ENCODE data around the gene MPZL2. TPM values are rescaled to one million over a fixed set of nuclear protein-coding genes. Genes with fewer than 3 reads are reported as not detected.

MPZL2 gene
- total RNA-seq, 1 donor from 2014 or later, result not detected

DNA sequence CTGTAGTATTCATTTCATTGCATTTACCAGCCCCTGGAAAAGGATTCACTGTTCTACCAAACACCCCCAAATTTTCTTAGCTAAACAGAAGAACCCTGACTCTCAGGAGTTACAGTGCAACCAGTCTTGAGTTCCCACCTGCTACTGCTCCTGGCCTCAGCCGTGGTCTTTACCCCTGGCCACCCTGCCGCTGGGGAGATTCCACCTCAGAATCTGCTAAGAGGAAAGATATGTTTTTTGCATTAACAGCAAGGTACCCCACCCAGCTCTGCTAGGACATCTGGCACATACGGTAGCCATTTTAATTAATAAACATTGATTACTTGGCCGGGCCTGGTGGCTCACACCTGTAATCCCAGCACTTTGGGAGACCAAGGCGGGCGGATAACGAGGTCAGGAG lies 48.3 kb downstream of the MPZL2 start:
- Mint-ChIP-seq H3K4me1 (peaks cover 8% of the 10 kb centered on the region), H3K27me3 (ENCODE audit: low read depth) (peaks cover 74% of the 10 kb centered on the region), H3K36me3 (ENCODE audit: low read depth) (no peaks in the 10 kb centered on the region), H3K9me3 (peaks cover 4% of the 10 kb centered on the region), H3K27ac (ENCODE audit: unreplicated experiment) (no peak overlapping the region), H3K4me3 (no peak overlapping the region)
- DNase-seq (ENCODE audit: low read depth, low spot score), result no peak
- no peak for TF ChIP-seq CTCF (conservative IDR thresholded peaks at IDR 0.05)

- Mint-ChIP-seq H3K4me1 (peaks cover 11% of the 10 kb centered on the region), H3K36me3 (ENCODE audit: low read depth) (no peaks in the 10 kb centered on the region), H3K4me3 (no peak overlapping the region), H3K27ac (ENCODE audit: unreplicated experiment) (no peak overlapping the region), H3K9me3 (peaks cover 4% of the 10 kb centered on the region), H3K27me3 (ENCODE audit: low read depth) (peaks cover 77% of the 10 kb centered on the region)
- no peak for TF ChIP-seq CTCF (conservative IDR thresholded peaks at IDR 0.05)
- no peak for DNase-seq (ENCODE audit: low read depth, low spot score)
These were observed 48.8 kb downstream of the MPZL2 start for GRCh38 chr11:118215262-118215661.

GRCh38 chr11:118214210-118214914 lies 49.7 kb downstream of the MPZL2 start:
- Mint-ChIP-seq H3K4me3 (no peak overlapping the region), H3K9me3 (peaks cover 4% of the 10 kb centered on the region), H3K27ac (ENCODE audit: unreplicated experiment) (no peak overlapping the region), H3K4me1 (peaks cover 11% of the 10 kb centered on the region), H3K27me3 (ENCODE audit: low read depth) (peaks cover 72% of the 10 kb centered on the region), H3K36me3 (ENCODE audit: low read depth) (no peaks in the 10 kb centered on the region)
- no peak for DNase-seq (ENCODE audit: low read depth, low spot score)
- no peak for TF ChIP-seq CTCF (conservative IDR thresholded peaks at IDR 0.05)

- Mint-ChIP-seq H3K27me3 (ENCODE audit: low read depth) (peaks cover 72% of the 10 kb centered on the region), H3K27ac (ENCODE audit: unreplicated experiment) (no peak overlapping the region), H3K36me3 (ENCODE audit: low read depth) (no peaks in the 10 kb centered on the region), H3K4me1 (peaks cover 11% of the 10 kb centered on the region), H3K9me3 (peaks cover 4% of the 10 kb centered on the region), H3K4me3 (no peak overlapping the region)
- no peak for TF ChIP-seq CTCF (conservative IDR thresholded peaks at IDR 0.05)
- DNase-seq (ENCODE audit: low read depth, low spot score), result no peak
These were observed 50.3 kb downstream of the MPZL2 start for GRCh38 chr11:118213781-118214180.

DNA sequence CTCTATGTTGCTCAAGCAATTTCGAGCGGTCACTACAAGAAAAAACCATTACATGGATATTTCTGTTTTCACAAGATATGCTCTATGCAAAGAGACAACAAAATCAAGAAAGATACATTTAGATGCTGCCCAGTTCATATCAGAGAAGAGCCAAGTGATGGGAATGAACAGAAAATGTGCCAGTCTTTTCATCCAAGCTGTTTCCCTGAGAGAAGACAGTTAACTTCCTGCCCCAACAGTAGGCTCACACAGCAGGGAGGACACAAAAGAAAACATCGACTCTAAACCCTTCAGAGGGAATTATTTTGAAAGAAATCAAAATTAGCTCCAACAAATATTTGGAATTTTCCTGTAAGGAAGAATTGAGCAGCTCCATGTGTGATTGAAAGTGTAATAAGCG lies 50.9 kb downstream of the MPZL2 start:
- no peak overlapping the region for H3K4me3 Mint-ChIP-seq
- no peak for DNase-seq (ENCODE audit: low read depth, low spot score)
- no peak for TF ChIP-seq CTCF (conservative IDR thresholded peaks at IDR 0.05)
- H3K4me1 Mint-ChIP-seq, result peaks cover 11% of the 10 kb centered on the region
- peaks cover 4% of the 10 kb centered on the region for H3K9me3 Mint-ChIP-seq
- H3K36me3 Mint-ChIP-seq (ENCODE audit: low read depth), result no peaks in the 10 kb centered on the region
- H3K27ac Mint-ChIP-seq (ENCODE audit: unreplicated experiment), result no peak overlapping the region
- peaks cover 75% of the 10 kb centered on the region for H3K27me3 Mint-ChIP-seq (ENCODE audit: low read depth)

Data from neural crest cell (in vitro differentiated cells).